ACHN (cell line): Measurements from ENCODE around the gene LPAR2.
"Not testable (repeated sequence)": the region's sequence is repeated elsewhere in the genome, so short reads cannot be mapped to it uniquely, and the experiment has no call there.

ENCODE experiments used
- DNase-seq: peaks from one replicate; pipeline ENCODE4 v3.0.0-alpha.2; 2015
- in situ Hi-C: cut with HindIII; loops from 2 replicates; pipeline ENCODE4 v1.10.0; 2017; ENCODE audit warnings: low sequenced_read_pairs, low pct_ligation_motif_present, low pct_unique_long_range_greater_than_20kb

The LPAR2 gene

GRCh38 chr19:19606686-19607085 is 21.3 kb downstream of the LPAR2 start:
- DNase-seq: not testable (repeated sequence)

DNA sequence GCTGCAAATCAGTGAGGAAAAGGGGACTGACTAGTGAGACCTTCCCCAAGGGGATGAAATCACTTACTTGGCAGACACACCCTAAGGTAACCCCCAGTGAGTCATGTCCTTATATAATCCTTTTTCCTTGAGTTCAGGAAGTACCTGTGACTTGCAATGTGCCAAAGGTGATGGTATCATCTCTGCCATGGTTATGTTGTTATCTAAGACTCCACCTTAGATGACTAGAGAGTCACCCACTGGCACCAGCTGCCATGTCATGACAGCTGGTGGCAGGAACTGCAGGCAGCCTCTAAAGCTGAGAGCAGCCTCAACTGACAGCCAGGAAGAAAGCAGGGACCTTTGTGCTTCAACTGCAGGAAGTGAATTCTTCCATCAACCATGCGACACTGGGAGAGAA is 22.0 kb downstream of the LPAR2 start:
- DNase-seq: no peak
- in situ Hi-C loops: no loop called here

More at GRCh38 chr19:19606686-19607085, 21.3 kb downstream of the LPAR2 start:
- in situ Hi-C loops: not testable (repeated sequence)

GRCh38 chr19:19602713-19603324 is 25.2 kb downstream of the LPAR2 start:
- in situ Hi-C loops: no loop called here
- DNase-seq: no peak

- in situ Hi-C loops: no loop called here
- DNase-seq: no peak
These were observed 25.8 kb downstream of the LPAR2 start for GRCh38 chr19:19602136-19602712.

DNA sequence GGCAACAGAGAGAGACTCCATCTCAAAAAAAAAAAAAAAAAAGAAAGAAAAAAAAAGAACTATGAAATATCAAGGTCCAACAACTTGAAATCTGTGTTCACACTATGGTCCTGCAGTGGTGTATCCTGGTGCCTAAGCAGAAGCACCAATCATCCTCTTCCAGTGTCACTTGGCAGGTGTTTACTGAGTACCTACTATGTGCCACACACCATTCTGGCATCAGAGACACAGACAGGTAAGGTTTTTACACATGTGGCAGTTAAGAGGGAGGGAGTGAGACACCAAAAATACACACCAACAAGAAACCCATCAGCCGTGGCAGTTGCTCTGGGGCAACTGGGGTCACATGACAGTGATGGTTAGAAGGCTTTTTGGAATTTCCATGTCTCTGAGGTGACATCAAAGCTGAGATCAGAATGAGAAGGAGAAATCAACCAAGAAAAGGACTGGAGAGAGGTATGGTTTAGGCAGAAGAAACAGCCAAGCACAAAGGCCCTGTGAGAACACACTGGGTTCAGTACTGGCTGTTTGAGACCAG is 27.2 kb downstream of the LPAR2 start:
- no peak for DNase-seq

GRCh38 chr19:19598728-19599451 is 29.1 kb downstream of the LPAR2 start:
- DNase-seq, in situ Hi-C loops: not testable (repeated sequence)

More for the DNA sequence above, 27.2 kb downstream of the LPAR2 start:
- in situ Hi-C loops: no loop called here

GRCh38 chr19:19597809-19598306 is 30.2 kb downstream of the LPAR2 start:
- in situ Hi-C loops: no loop called here
- no peak for DNase-seq

DNA sequence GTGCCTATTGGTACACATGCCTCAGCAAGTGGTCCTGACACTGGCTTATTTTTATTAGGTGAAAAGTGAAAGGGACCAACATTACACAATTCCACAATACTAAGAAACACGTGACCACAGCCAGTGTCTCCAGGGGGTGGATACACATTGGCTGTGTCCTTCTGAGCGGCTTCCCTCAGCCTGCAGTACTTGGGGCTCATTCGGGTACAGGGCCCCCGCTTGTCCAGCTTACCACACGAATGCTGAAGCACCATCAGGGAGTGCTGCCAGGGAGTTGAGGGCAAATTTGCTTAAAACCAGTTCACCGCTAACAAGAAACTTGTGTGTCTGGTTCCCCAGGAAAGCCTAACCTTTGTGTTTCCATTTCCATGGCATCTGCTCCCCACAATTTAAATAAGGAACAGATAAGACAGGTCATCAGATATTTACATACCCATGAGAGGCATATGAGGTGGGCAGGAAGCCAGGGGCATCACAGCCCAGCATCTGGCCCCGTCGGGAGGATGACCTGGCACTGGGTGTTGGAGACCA is 32.8 kb downstream of the LPAR2 start:
- in situ Hi-C loops: no loop called here

GRCh38 chr19:19594381-19594780 is 33.6 kb downstream of the LPAR2 start:
- in situ Hi-C loops: no loop called here
- no peak for DNase-seq

More for the DNA sequence above, 32.8 kb downstream of the LPAR2 start:
- no peak for DNase-seq

- in situ Hi-C loops: no loop called here
These were observed 35.3 kb downstream of the LPAR2 start for GRCh38 chr19:19592690-19593089.

GRCh38 chr19:19591133-19591825 is 36.7 kb downstream of the LPAR2 start:
- DNase-seq: peak; percentile 15
- in situ Hi-C loops: no loop called here

More at GRCh38 chr19:19592690-19593089, 35.3 kb downstream of the LPAR2 start:
- DNase-seq: no peak

GRCh38 chr19:19588546-19588945 is 39.5 kb downstream of the LPAR2 start:
- in situ Hi-C loops: no loop called here

GRCh38 chr19:19587771-19588170 is 40.2 kb downstream of the LPAR2 start:
- DNase-seq: no peak
- in situ Hi-C loops: no loop called here

More at GRCh38 chr19:19588546-19588945, 39.5 kb downstream of the LPAR2 start:
- no peak for DNase-seq

GRCh38 chr19:19584356-19584755 is 43.7 kb downstream of the LPAR2 start:
- DNase-seq: no peak
- in situ Hi-C loops: no loop called here

- DNase-seq: no peak
- in situ Hi-C loops: no loop called here
These were observed 45.5 kb downstream of the LPAR2 start for GRCh38 chr19:19582471-19582870.

- in situ Hi-C loops: no loop called here
- DNase-seq: no peak
These were observed 46.6 kb downstream of the LPAR2 start for GRCh38 chr19:19581391-19581790.

- no peak for DNase-seq
- in situ Hi-C loops: no loop called here
These were observed 47.6 kb downstream of the LPAR2 start for GRCh38 chr19:19580418-19580817.

DNA sequence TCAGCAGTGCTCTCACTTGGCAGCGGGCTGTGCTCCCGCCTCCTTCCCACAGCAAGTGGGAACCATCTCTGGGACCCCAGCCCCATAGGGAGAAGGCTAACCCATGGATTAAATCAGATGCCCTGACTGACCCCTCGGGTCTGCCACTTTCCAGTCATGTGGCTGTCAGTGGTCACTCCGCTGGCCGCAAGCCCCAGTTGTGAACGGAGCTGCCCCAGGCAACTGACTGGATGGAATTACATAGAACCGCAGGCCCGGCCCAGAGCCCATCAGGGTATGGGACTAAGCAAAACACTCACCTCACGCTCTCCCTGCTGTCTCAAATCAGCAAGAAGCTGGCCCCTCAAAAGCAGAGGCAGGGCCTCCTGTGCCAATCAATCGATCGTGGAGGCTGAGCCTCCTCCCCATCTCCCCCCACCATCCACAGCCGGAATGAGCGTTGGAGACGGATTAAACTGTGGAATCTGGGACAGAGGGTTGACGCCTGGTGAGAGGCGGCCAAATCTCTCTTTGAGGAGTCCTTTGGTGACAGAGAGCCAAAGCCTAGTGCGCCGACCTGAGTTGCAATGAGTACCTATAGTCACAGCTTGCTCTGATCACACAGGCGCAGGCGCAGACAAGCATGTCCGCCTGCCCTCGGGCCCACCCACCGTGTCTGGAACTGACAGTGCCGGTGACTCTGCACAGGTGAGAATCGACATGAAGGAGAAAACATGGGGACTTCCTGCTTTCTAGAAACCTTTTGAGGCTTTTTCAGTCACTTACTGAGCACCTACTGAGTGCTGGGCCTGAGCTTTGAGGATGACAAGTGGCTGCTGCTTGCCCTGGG is 48.3 kb downstream of the LPAR2 start:
- in situ Hi-C loops: no loop called here
- no peak for DNase-seq
